ENCODE data around the gene PER2.

- TF ChIP-seq SUZ12 (IDR thresholded peaks at IDR 0.05) (no peak), FOXM1 (IDR thresholded peaks at IDR 0.05; ENCODE audit: borderline replicate concordance) (no peak), ZNF384 (IDR thresholded peaks at IDR 0.05) (no peak), L3MBTL2 (conservative IDR thresholded peaks at IDR 0.05) (no peak), LEF1 (IDR thresholded peaks at IDR 0.05; ENCODE audit: borderline replicate concordance) (no peak), SP1 (IDR thresholded peaks at IDR 0.05) (no peak), BHLHE40 (IDR thresholded peaks at IDR 0.05; ENCODE audit: borderline replicate concordance) (no peak), FOXA1 (IDR thresholded peaks at IDR 0.05) (no peak), TARDBP (IDR thresholded peaks at IDR 0.05) (no peak), CTBP1 (IDR thresholded peaks at IDR 0.05; ENCODE audit: borderline replicate concordance) (no peak)
Observed at GRCh38 chr2:238278626-238279323, 9.6 kb downstream of the PER2 start.

Data from HEK293T (cell line).